Colonic mucosa (tissue), 4 donors: Measurements from ENCODE around the gene CD14. TPM values are rescaled to one million over a fixed set of nuclear protein-coding genes. Genes with fewer than 3 reads are reported as not detected.
A peak's percentile ranks its signal among the peaks of the same experiment; 100 is the strongest.
"Not testable (repeated sequence)": the region's sequence is repeated elsewhere in the genome, so short reads cannot be mapped to it uniquely, and the experiment has no call there.

Source experiments
- DNase-seq: peaks from one replicate; pipeline ENCODE4 v3.0.0-alpha.2; 2020
- H3K27ac ChIP-seq: fragments of 200-600 bp; one replicate; pipeline ENCODE4 v1.8.0; 2021
- H3K27me3 ChIP-seq: fragments of 200-600 bp; one replicate; pipeline ENCODE4 v1.8.0; 2021
- H3K36me3 ChIP-seq: fragments of 200-600 bp; one replicate; pipeline ENCODE4 v1.8.0; 2021
- H3K4me1 ChIP-seq: fragments of 200-600 bp; one replicate; pipeline ENCODE4 v1.8.0; 2021; ENCODE audit warnings: mild to moderate bottlenecking
- H3K4me3 ChIP-seq: fragments of 200-600 bp; one replicate; pipeline ENCODE4 v1.8.0; 2021
- H3K9ac ChIP-seq, 2 donors: one replicate each; pipeline ENCODE4 v1.7.0; 2013; ENCODE audit warnings: control low read depth in 2 of 2, low read depth in 2 of 2, low read length in 2 of 2
- H3K9me3 ChIP-seq: fragments of 200-600 bp; one replicate; pipeline ENCODE4 v1.8.0; 2021
- intact Hi-C: fragments of 100-400 bp; cut with DNase I; formaldehyde crosslinking; loops from one replicate; pipeline ENCODE4 v1.14.1; 2022
- total RNA-seq, 2 donors: library from RNA; stranded (reverse); fragmentation: NEBNext Ultra II Directional in 1 of 2; extraction: Animal tissue kit (Norgen Biotek cat#: 25700) in 1 of 2; gene quantifications; one replicate each; pipeline ENCODE4 v1.2.1, GENCODE V29; 2021
- TF ChIP-seq, protein P1 (sequence below): fragments of 200-600 bp; IDR thresholded peaks from one replicate; pipeline ENCODE4 v1.8.0; 2022; ENCODE audit warnings: antibody characterized with exemption, mild to moderate bottlenecking
- donor health status: healthy.
- donor health status: DM: no; HTN: no; CAD: no.
- donor health status: DM: no; HTN: no; CAD: no.

Gene CD14
- total RNA-seq, 2 donors from 2014 or later = 28.2 to 48.3 TPM

- no peak for DNase-seq
- no peaks in the 10 kb centered on the region for H3K27me3 ChIP-seq
- H3K4me1 ChIP-seq = no peaks in the 10 kb centered on the region
- H3K9me3 ChIP-seq = no peaks in the 10 kb centered on the region
- TF ChIP-seq, protein P1, sequence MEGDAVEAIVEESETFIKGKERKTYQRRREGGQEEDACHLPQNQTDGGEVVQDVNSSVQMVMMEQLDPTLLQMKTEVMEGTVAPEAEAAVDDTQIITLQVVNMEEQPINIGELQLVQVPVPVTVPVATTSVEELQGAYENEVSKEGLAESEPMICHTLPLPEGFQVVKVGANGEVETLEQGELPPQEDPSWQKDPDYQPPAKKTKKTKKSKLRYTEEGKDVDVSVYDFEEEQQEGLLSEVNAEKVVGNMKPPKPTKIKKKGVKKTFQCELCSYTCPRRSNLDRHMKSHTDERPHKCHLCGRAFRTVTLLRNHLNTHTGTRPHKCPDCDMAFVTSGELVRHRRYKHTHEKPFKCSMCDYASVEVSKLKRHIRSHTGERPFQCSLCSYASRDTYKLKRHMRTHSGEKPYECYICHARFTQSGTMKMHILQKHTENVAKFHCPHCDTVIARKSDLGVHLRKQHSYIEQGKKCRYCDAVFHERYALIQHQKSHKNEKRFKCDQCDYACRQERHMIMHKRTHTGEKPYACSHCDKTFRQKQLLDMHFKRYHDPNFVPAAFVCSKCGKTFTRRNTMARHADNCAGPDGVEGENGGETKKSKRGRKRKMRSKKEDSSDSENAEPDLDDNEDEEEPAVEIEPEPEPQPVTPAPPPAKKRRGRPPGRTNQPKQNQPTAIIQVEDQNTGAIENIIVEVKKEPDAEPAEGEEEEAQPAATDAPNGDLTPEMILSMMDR = no peak
- peaks cover 11% of the 10 kb centered on the region for H3K36me3 ChIP-seq
- no peak within 1 kb of the TSS for H3K9ac ChIP-seq
- H3K27ac ChIP-seq = no peak within 1 kb of the TSS
- no peak within 1 kb of the TSS for H3K4me3 ChIP-seq
- intact Hi-C loops = no loop called here
Measured at GRCh38 chr5:140673187-140673976, 40.4 kb upstream of the CD14 start, which contains the start of gene DND1. DND1 (minus strand) TSS chr5:140673576; CDS start chr5:140673542, 34 bp downstream.

DNA sequence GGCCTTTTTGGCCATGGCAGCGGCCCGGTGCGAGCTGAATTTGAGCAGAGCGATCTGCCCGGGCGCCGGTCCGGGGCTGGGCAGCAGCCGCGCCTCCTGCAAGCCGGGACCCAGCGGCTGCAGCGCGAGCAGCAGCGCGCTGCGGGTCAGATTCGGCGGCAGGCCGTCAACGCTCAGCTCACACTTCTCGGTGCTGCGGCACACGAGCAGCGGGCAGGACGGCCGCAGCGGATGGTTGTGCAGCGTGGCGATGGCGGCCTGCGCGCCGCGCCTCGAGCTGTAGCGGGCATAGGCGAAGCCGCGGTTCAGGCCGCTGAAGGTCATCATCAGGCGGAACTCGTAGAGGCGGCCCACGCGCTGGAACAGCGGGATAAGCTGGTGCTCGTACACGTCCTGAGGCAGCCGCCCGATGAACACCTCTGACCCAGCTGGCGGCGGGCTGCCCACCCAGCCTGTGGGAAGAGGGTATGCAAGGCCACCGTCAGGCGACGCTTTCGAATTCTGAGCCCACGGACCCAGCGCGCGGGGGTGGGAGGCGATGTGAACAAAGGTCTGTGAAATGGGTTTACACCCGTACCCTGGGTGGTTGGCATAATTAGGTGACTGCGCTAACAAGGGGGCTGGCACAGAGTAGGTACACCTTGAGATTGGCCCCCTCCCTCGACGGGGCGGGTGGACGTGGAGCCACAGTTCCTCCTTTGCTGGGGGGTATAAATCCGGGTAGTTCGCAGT is 39.6 kb upstream of the CD14 start:
- no peaks in the 10 kb centered on the region for H3K27me3 ChIP-seq
- no peak overlapping the region for H3K9ac ChIP-seq
- no peaks in the 10 kb centered on the region for H3K9me3 ChIP-seq
- intact Hi-C loops = no loop called here
- DNase-seq = no peak
- H3K36me3 ChIP-seq = peaks cover 11% of the 10 kb centered on the region
- no peak overlapping the region for H3K4me3 ChIP-seq
- no peak overlapping the region for H3K27ac ChIP-seq
- TF ChIP-seq, protein P1 = no peak
- H3K4me1 ChIP-seq = no peaks in the 10 kb centered on the region

GRCh38 chr5:140671472-140672125 is 38.6 kb upstream of the CD14 start:
- H3K36me3 ChIP-seq = peaks cover 11% of the 10 kb centered on the region

GRCh38 chr5:140671035-140671434 is 38.1 kb upstream of the CD14 start:
- Histone ChIP-seq H3K9ac (peak overlapping the region in 1 of 2 donors; percentile 39), H3K36me3 (peaks cover 11% of the 10 kb centered on the region)
- H3K9me3 ChIP-seq, H3K4me3 ChIP-seq, H3K27ac ChIP-seq, intact Hi-C loops, H3K27me3 ChIP-seq, DNase-seq, H3K4me1 ChIP-seq: not testable (repeated sequence)

More at GRCh38 chr5:140671472-140672125, 38.6 kb upstream of the CD14 start:
- Histone ChIP-seq H3K4me3 (no peak overlapping the region), H3K9ac (peak overlapping the region in 1 of 2 donors; percentile 3), H3K4me1 (peaks cover under 1% of the 10 kb centered on the region), H3K9me3 (no peaks in the 10 kb centered on the region), H3K27me3 (no peaks in the 10 kb centered on the region), H3K27ac (peak overlapping the region; percentile 2)
- DNase-seq = no peak
- intact Hi-C loops = no loop called here
- TF ChIP-seq, protein P1 = no peak

GRCh38 chr5:140664359-140665119 is 31.6 kb upstream of the CD14 start, which contains the start of gene WDR55:
WDR55 (plus strand) TSS chr5:140664904; CDS start chr5:140664913, 9 bp downstream.
- Histone ChIP-seq H3K4me1 (peaks cover 8% of the 10 kb centered on the region), H3K27me3 (no peaks in the 10 kb centered on the region), H3K36me3 (peaks cover 10% of the 10 kb centered on the region), H3K27ac (peak within 1 kb of the TSS; percentile 97), H3K9me3 (no peaks in the 10 kb centered on the region), H3K9ac (peak within 1 kb of the TSS; percentile 80 to 86), H3K4me3 (peak within 1 kb of the TSS; percentile 96)
- intact Hi-C loops = loop anchor here (2.0 kb wide), 1 partner anchor 26 kb away; the partner anchor contains the start of genes HARS1 and HARS2
- TF ChIP-seq, protein P1 = no peak
- peak; percentile 99 for DNase-seq
